IMR-90 (cell line): ENCODE results near the gene TMEM163. TPM values are rescaled to one million over a fixed set of nuclear protein-coding genes. Genes with fewer than 3 reads are reported as not detected.

Experiments used
- ATAC-seq: fragments of 200-7000 bp; cut with Tn5 transposase; 2 replicates; pipeline ENCODE4 v1.9.1; 2020; ENCODE audit warnings: low read depth, mild to moderate bottlenecking, moderate library complexity
- BruUV-seq: library from RNA; stranded (reverse); fragments of 400-500 nt; replicated peaks from 2 replicates; lab custom pipeline; 2021; lab: Mats Ljungman, UMichigan
- CTCF ChIA-PET: fragments of 300-600 bp; formaldehyde crosslinking; extraction: SDS; loops from one replicate; lab custom pipeline; 2021; ENCODE audit warnings: antibody characterized with exemption; lab: Yijun Ruan, JAX
- POLR2A ChIA-PET: fragments of 300-600 bp; sonication (Branson Sonifier 250); formaldehyde crosslinking; loops from one replicate; lab custom pipeline; 2022; ENCODE audit warnings: antibody characterized with exemption; ENCODE audit not compliant: unreplicated experiment; lab: Charles Lee
- DNase-seq: peaks from one replicate; pipeline ENCODE4 v3.0.0; 2013
- H2AFZ ChIP-seq: replicated peaks from 2 replicates; pipeline ENCODE3; 2013; ENCODE audit warnings: low read length, mild to moderate bottlenecking; ENCODE audit not compliant: poor library complexity
- H2AK5ac ChIP-seq: 2 replicates; pipeline ENCODE4 v1.6.1; 2013; ENCODE audit warnings: low read depth, low read length, inconsistent platforms
- H2AK9ac ChIP-seq: replicated peaks from 2 replicates; pipeline ENCODE3; 2013; ENCODE audit warnings: mild to moderate bottlenecking, low read depth, low read length, moderate library complexity; ENCODE audit not compliant: poor library complexity
- H2BK120ac ChIP-seq: 2 replicates; pipeline ENCODE4 v1.6.1; 2013; ENCODE audit warnings: low read depth, low read length, inconsistent platforms
- H2BK15ac ChIP-seq: 3 replicates; pipeline ENCODE4 v1.6.1; 2013; ENCODE audit warnings: low read depth, low read length, inconsistent platforms
- H2BK20ac ChIP-seq: 2 replicates; pipeline ENCODE4 v1.6.1; 2013; ENCODE audit warnings: low read depth, mild to moderate bottlenecking, inconsistent platforms, low read length, moderate library complexity
- H2BK5ac ChIP-seq: 2 replicates; pipeline ENCODE4 v1.6.1; 2013; ENCODE audit warnings: mild to moderate bottlenecking, low read depth, low read length, inconsistent platforms; ENCODE audit not compliant: poor library complexity, severe bottlenecking
- H3K14ac ChIP-seq: replicated peaks from 2 replicates; pipeline ENCODE4 v1.6.1; 2013; ENCODE audit warnings: low read depth, low read length, inconsistent platforms
- H3K18ac ChIP-seq: 2 replicates; pipeline ENCODE4 v1.6.1; 2013; ENCODE audit warnings: low read depth, low read length, control low read depth
- H3K23ac ChIP-seq: 2 replicates; pipeline ENCODE4 v1.6.1; 2013; ENCODE audit warnings: low read depth, low read length, inconsistent platforms
- H3K27ac ChIP-seq: 2 replicates; pipeline ENCODE4 v1.5.1; 2013; ENCODE audit warnings: mild to moderate bottlenecking, control low read depth, low read length; ENCODE audit not compliant: insufficient read depth
- H3K27me3 ChIP-seq: 2 replicates; pipeline ENCODE4 v1.6.1; 2013; ENCODE audit warnings: low read length; ENCODE audit not compliant: control insufficient read depth, insufficient read depth
- H3K36me3 ChIP-seq: 2 replicates; pipeline ENCODE4 v1.6.1; 2013; ENCODE audit warnings: low read length, mixed read lengths; ENCODE audit not compliant: control insufficient read depth, insufficient read depth
- H3K4ac ChIP-seq: 2 replicates; pipeline ENCODE4 v1.6.1; 2013; ENCODE audit warnings: low read depth, low read length, inconsistent platforms
- H3K4me1 ChIP-seq: 2 replicates; pipeline ENCODE4 v1.6.1; 2013; ENCODE audit warnings: low read length, mixed read lengths; ENCODE audit not compliant: control insufficient read depth, insufficient read depth
- H3K4me2 ChIP-seq: 2 replicates; pipeline ENCODE4 v1.6.1; 2013; ENCODE audit warnings: low read depth, mild to moderate bottlenecking, control low read depth, low read length, moderate library complexity
- H3K4me3 ChIP-seq: 2 replicates; pipeline ENCODE4 v1.5.1; 2013; ENCODE audit warnings: low read depth, mild to moderate bottlenecking, control low read depth, low read length, moderate library complexity; ENCODE audit not compliant: insufficient read depth
- H3K56ac ChIP-seq: 2 replicates; pipeline ENCODE4 v1.6.1; 2013; ENCODE audit warnings: low read length, inconsistent platforms; ENCODE audit not compliant: insufficient read depth; ENCODE audit errors: extremely low read depth
- H3K79me1 ChIP-seq, 2 experiments: 2 replicates each; pipeline ENCODE4 v1.6.1; 2013; ENCODE audit warnings: low read length in 2 of 2, inconsistent platforms in 1 of 2, low read depth in 1 of 2
- H3K9ac ChIP-seq: 2 replicates; pipeline ENCODE4 v1.6.1; 2013; ENCODE audit warnings: low read depth, low read length, control low read depth
- H3K9me1 ChIP-seq: 2 replicates; pipeline ENCODE4 v1.6.1; 2013; ENCODE audit warnings: low read length, inconsistent platforms; ENCODE audit not compliant: insufficient read depth
- H3K9me3 ChIP-seq: 2 replicates; pipeline ENCODE4 v1.6.1; 2013; ENCODE audit warnings: low read length; ENCODE audit not compliant: control insufficient read depth, insufficient read depth
- H4K20me1 ChIP-seq: 2 replicates; pipeline ENCODE4 v1.6.1; 2013; ENCODE audit warnings: low read length, inconsistent platforms; ENCODE audit not compliant: insufficient read depth
- H4K5ac ChIP-seq: 2 replicates; pipeline ENCODE4 v1.6.1; 2013; ENCODE audit warnings: mild to moderate bottlenecking, low read depth, low read length, control low read depth
- H4K8ac ChIP-seq, 2 experiments: 2 replicates each; pipeline ENCODE4 v1.6.1; 2013; ENCODE audit warnings: low read depth in 2 of 2, low read length in 2 of 2, control low read depth in 1 of 2, inconsistent platforms in 1 of 2
- H4K91ac ChIP-seq: 2 replicates; pipeline ENCODE4 v1.6.1; 2013; ENCODE audit warnings: low read depth, low read length, inconsistent platforms; ENCODE audit not compliant: insufficient read depth
- BHLHE40 ChIP-seq: fragments of 150-350 bp; IDR thresholded peaks from 2 replicates; pipeline ENCODE4 v1.6.1; 2016; ENCODE audit warnings: mild to moderate bottlenecking, low read depth, low read length
- CEBPB ChIP-seq: IDR thresholded peaks from 2 replicates; pipeline ENCODE4 v1.6.1; 2012; ENCODE audit warnings: low read depth, low read length, improper control_type of control experiment
- CHD1 ChIP-seq: IDR thresholded peaks from 2 replicates; pipeline ENCODE4 v1.6.1; 2012; ENCODE audit warnings: low read depth, low read length, improper control_type of control experiment
- CTCF ChIP-seq: conservative IDR thresholded peaks from 2 replicates; pipeline ENCODE4 v1.5.1; 2012; ENCODE audit warnings: mild to moderate bottlenecking, low read depth, low read length, improper control_type of control experiment
- FOS ChIP-seq: fragments of 150-350 bp; IDR thresholded peaks from 2 replicates; pipeline ENCODE4 v1.6.1; 2016; ENCODE audit warnings: low read depth, low read length
- MAFK ChIP-seq: IDR thresholded peaks from 2 replicates; pipeline ENCODE4 v1.6.1; 2012; ENCODE audit warnings: low read depth, low read length, improper control_type of control experiment
- MAZ ChIP-seq: IDR thresholded peaks from 2 replicates; pipeline ENCODE4 v1.6.1; 2012; ENCODE audit warnings: low read depth, mild to moderate bottlenecking, low read length, improper control_type of control experiment, moderate library complexity, borderline replicate concordance
- MXI1 ChIP-seq: IDR thresholded peaks from 2 replicates; pipeline ENCODE4 v1.6.1; 2012; ENCODE audit warnings: low read depth, mild to moderate bottlenecking, low read length, moderate library complexity, borderline replicate concordance
- NFE2L2 ChIP-seq: fragments of 150-350 bp; IDR thresholded peaks from 2 replicates; pipeline ENCODE4 v1.6.1; 2016; ENCODE audit warnings: low read depth, mild to moderate bottlenecking, low read length
- POLR2A ChIP-seq: IDR thresholded peaks from 2 replicates; pipeline ENCODE4 v1.6.1; 2012; ENCODE audit warnings: mild to moderate bottlenecking, low read depth, low read length
- RAD21 ChIP-seq: IDR thresholded peaks from 2 replicates; pipeline ENCODE4 v1.6.1; 2012; ENCODE audit warnings: low read length, improper control_type of control experiment
- RCOR1 ChIP-seq: IDR thresholded peaks from 2 replicates; pipeline ENCODE4 v1.6.1; 2012; ENCODE audit warnings: mild to moderate bottlenecking, low read length, improper control_type of control experiment; ENCODE audit not compliant: insufficient replicate concordance
- RFX5 ChIP-seq: IDR thresholded peaks from 2 replicates; pipeline ENCODE4 v1.8.0; 2012; ENCODE audit warnings: low read depth, mild to moderate bottlenecking, low read length, moderate library complexity
- SMC3 ChIP-seq: fragments of 150-350 bp; IDR thresholded peaks from 2 replicates; pipeline ENCODE4 v1.6.1; 2016; ENCODE audit warnings: low read depth, mild to moderate bottlenecking, antibody characterized with exemption, low read length, moderate library complexity
- USF2 ChIP-seq: fragments of 150-350 bp; IDR thresholded peaks from 2 replicates; pipeline ENCODE4 v1.6.1; 2017; ENCODE audit warnings: mild to moderate bottlenecking, antibody characterized with exemption, low read length, low read depth
- WGBS, 2 experiments: methylation state at CpG; one replicate each; pipeline versions ENCODE4 v1.1.5 to v1.1.7; 2013; ENCODE audit warnings: missing lambda C conversion rate in 2 of 2; ENCODE audit not compliant: insufficient read length in 1 of 2; ENCODE audit errors: extremely low coverage in 2 of 2; 5-methylcytosine and 5-hydroxymethylcytosine counted together
- dilution Hi-C: fragments of 300-500 bp; cut with HindIII; formaldehyde crosslinking; loops from one replicate; pipeline ENCODE4 v1.14.3; 2018; ENCODE audit warnings: low sequenced_read_pairs; ENCODE audit not compliant: unreplicated experiment
- in situ Hi-C: fragments of 300-500 bp; cut with MboI; formaldehyde crosslinking; loops from 3 replicates; pipeline ENCODE4 v1.14.3; 2019; ENCODE audit warnings: low sequenced_read_pairs, inconsistent platforms, mixed read lengths
- intact Hi-C: fragments of 100-400 bp; cut with micrococcal nuclease; formaldehyde crosslinking; loops from 2 replicates; pipeline ENCODE4 v1.10.0; 2022
- polyA plus RNA-seq, 3 experiments: library from polyadenylated mRNA; depleted of rRNA; stranded (reverse); fragments of >200 nt; gene quantifications; 2 replicates each; pipeline ENCODE4 v1.2.3, GENCODE V29; 2012; ENCODE audit warnings: low replicate concordance in 1 of 3
- total RNA-seq: library from RNA; depleted of rRNA; stranded (reverse); fragments of >200 nt; gene quantifications from 2 replicates; pipeline ENCODE4 v1.2.3, GENCODE V29; 2012
- TF ChIP-seq, protein P1 (sequence below): fragments of 150-350 bp; IDR thresholded peaks from 2 replicates; pipeline ENCODE4 v1.6.1; 2016; ENCODE audit warnings: low read depth, mild to moderate bottlenecking, low read length, moderate library complexity, borderline replicate concordance

TMEM163 gene
- total and polyA plus RNA-seq, 2 of the 4 experiments (the other 2 are of a cell fraction) = not detected

DNA sequence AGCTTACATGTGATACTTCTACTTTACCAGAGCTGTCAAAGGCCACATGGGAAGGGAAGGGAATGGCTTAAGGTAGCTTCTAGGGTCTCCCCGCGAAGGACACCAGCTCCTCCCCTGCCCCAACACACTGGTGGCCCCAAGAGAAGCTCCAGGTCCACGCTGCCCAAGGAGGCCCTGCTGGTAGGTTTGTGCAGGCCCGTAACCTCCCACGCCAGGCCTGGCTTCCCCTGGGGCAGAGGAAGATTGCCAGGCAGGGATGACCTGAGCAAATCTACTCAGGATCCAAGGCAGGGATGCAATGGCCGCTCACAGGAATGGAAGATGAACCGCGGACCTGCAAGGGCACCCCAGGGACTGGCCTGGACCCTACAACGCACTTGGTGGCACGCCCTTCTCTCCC is 259.9 kb downstream of the TMEM163 start:
- no peak overlapping the region for H3K14ac ChIP-seq
- H4K20me1 ChIP-seq = no peaks in the 10 kb centered on the region
- H2BK120ac ChIP-seq = no peak overlapping the region
- no peak overlapping the region for H2BK15ac ChIP-seq
- peaks cover 13% of the 10 kb centered on the region for H3K36me3 ChIP-seq
- no peaks in the 10 kb centered on the region for H3K79me1 ChIP-seq
- no peak overlapping the region for H2AK9ac ChIP-seq
- no TSS peak for BruUV-seq
- H3K4me3 ChIP-seq = no peak overlapping the region
- ChIA-PET POLR2A (no interaction called here), CTCF (no interaction called here)
- in situ Hi-C loops (loop anchor here (10.0 kb wide), 1 partner anchor 574 kb away; no protein-coding TSS in a partner anchor), dilution Hi-C loops (no loop called here), intact Hi-C loops (no loop called here)
- no peak overlapping the region for H4K91ac ChIP-seq
- ATAC-seq (no peak), DNase-seq (no peak)
- H3K9me3 ChIP-seq = no peaks in the 10 kb centered on the region
- H3K9ac ChIP-seq = no peak overlapping the region
- H3K9me1 ChIP-seq = 0 out of 2 replicates have a peak, but pooled peaks cover 2% of the 10 kb centered on the region
- no peak overlapping the region for H4K5ac ChIP-seq
- H2BK20ac ChIP-seq = no peak overlapping the region
- no peak overlapping the region for H3K4me2 ChIP-seq
- no peak overlapping the region for H3K4ac ChIP-seq
- no peaks in the 10 kb centered on the region for H3K4me1 ChIP-seq
- H2AK5ac ChIP-seq = no peak overlapping the region
- no peak overlapping the region for H3K56ac ChIP-seq
- H3K23ac ChIP-seq = no peak overlapping the region
- no peak overlapping the region for H3K18ac ChIP-seq
- H4K8ac ChIP-seq = no peak overlapping the region
- H3K27me3 ChIP-seq = peaks cover 10% of the 10 kb centered on the region; the same call in 1 of the 2 replicates
- H2BK5ac ChIP-seq = no peak overlapping the region
- 87% methylated on average over 3 of the region's 10 CpGs; no CpG with 5 or more reads in 1 of the 2 experiments for WGBS, 2 experiments
- TF ChIP-seq RFX5 (no peak), NFE2L2 (no peak), SMC3 (no peak), MXI1 (no peak), MAFK (no peak), RAD21 (no peak), CTCF (no peak), CHD1 (no peak), MAZ (no peak), USF2 (no peak), FOS (no peak), RCOR1 (no peak), POLR2A (no peak), BHLHE40 (no peak), CEBPB (no peak)
- TF ChIP-seq, protein P1, sequence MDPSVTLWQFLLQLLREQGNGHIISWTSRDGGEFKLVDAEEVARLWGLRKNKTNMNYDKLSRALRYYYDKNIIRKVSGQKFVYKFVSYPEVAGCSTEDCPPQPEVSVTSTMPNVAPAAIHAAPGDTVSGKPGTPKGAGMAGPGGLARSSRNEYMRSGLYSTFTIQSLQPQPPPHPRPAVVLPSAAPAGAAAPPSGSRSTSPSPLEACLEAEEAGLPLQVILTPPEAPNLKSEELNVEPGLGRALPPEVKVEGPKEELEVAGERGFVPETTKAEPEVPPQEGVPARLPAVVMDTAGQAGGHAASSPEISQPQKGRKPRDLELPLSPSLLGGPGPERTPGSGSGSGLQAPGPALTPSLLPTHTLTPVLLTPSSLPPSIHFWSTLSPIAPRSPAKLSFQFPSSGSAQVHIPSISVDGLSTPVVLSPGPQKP = no peak
- H3K27ac ChIP-seq = no peak overlapping the region
- no peak overlapping the region for H2AFZ ChIP-seq
